ENCODE results near the gene NCL.
A peak's percentile ranks its signal among the peaks of the same experiment; 100 is the strongest.
"Not testable (repeated sequence)": the region's sequence is repeated elsewhere in the genome, so short reads cannot be mapped to it uniquely, and the experiment has no call there.

Gene NCL

GRCh38 chr2:231461516-231461971, 2.7 kb downstream of the NCL start:
- DNase-seq (no peak), ATAC-seq (replicated peaks) (no peak)
- Mint-ChIP-seq H3K27ac (peak overlapping the region; percentile 97), H3K27me3 (peaks cover 0 to 3% of the 10 kb centered on the region in 2 donors), H3K4me3 (peak overlapping the region; percentile 81 to 99), H3K4me1 (peaks cover 33 to 53% of the 10 kb centered on the region in 2 donors), H3K9me3 (no peaks in the 10 kb centered on the region), H3K36me3 (peaks cover 57 to 73% of the 10 kb centered on the region in 2 donors)

GRCh38 chr2:231460841-231461240, 3.4 kb downstream of the NCL start:
- Mint-ChIP-seq H3K27ac (peak overlapping the region; percentile 81), H3K4me3 (peak overlapping the region; percentile 47 to 67), H3K36me3 (peaks cover 61 to 79% of the 10 kb centered on the region in 2 donors), H3K4me1 (peaks cover 33 to 53% of the 10 kb centered on the region in 2 donors)
- not testable (repeated sequence) for H3K9me3 Mint-ChIP-seq; DNase-seq; H3K27me3 Mint-ChIP-seq; ATAC-seq (replicated peaks)

GRCh38 chr2:231460073-231460835, 4.0 kb downstream of the NCL start:
- ATAC-seq (replicated peaks), result no peak
- H3K9me3 Mint-ChIP-seq, result no peaks in the 10 kb centered on the region
- peaks cover 36 to 52% of the 10 kb centered on the region in 2 donors for H3K4me1 Mint-ChIP-seq
- peaks cover 67 to 85% of the 10 kb centered on the region in 2 donors for H3K36me3 Mint-ChIP-seq
- H3K4me3 Mint-ChIP-seq, result peak overlapping the region; percentile 47 to 67
- no peak for DNase-seq
- H3K27ac Mint-ChIP-seq, result peak overlapping the region; percentile 81
- H3K27me3 Mint-ChIP-seq, result peaks cover 0 to 3% of the 10 kb centered on the region in 2 donors

- peaks cover 0 to 3% of the 10 kb centered on the region in 2 donors for H3K27me3 Mint-ChIP-seq
- peak overlapping the region; percentile 47 for H3K27ac Mint-ChIP-seq
- H3K9me3 Mint-ChIP-seq, result no peaks in the 10 kb centered on the region
- no peak overlapping the region for H3K4me3 Mint-ChIP-seq
- ATAC-seq (replicated peaks) (no peak), DNase-seq (no peak)
- H3K4me1 Mint-ChIP-seq, result peaks cover 38 to 45% of the 10 kb centered on the region in 2 donors
- peaks cover 71 to 87% of the 10 kb centered on the region in 2 donors for H3K36me3 Mint-ChIP-seq
Measured at GRCh38 chr2:231458368-231458767, 5.9 kb downstream of the NCL start.

- ATAC-seq (replicated peaks) (no peak), DNase-seq (no peak)
- Mint-ChIP-seq H3K36me3 (peaks cover 72 to 84% of the 10 kb centered on the region in 2 donors), H3K9me3 (no peaks in the 10 kb centered on the region), H3K4me1 (peaks cover 33 to 42% of the 10 kb centered on the region in 2 donors), H3K4me3 (no peak overlapping the region), H3K27me3 (peaks cover 0 to 3% of the 10 kb centered on the region in 2 donors), H3K27ac (no peak overlapping the region)
Measured at GRCh38 chr2:231457101-231457500, 7.2 kb downstream of the NCL start.

- ATAC-seq (replicated peaks), result no peak
- Mint-ChIP-seq H3K27me3 (peaks cover 0 to 1% of the 10 kb centered on the region in 2 donors), H3K4me3 (no peak overlapping the region), H3K27ac (no peak overlapping the region), H3K9me3 (no peaks in the 10 kb centered on the region), H3K4me1 (peaks cover 30 to 39% of the 10 kb centered on the region in 2 donors), H3K36me3 (peaks cover 73 to 84% of the 10 kb centered on the region in 2 donors)
- DNase-seq, result no peak
Measured at GRCh38 chr2:231456295-231457004, 7.8 kb downstream of the NCL start.

- peaks cover 72 to 83% of the 10 kb centered on the region in 2 donors for H3K36me3 Mint-ChIP-seq
- no peaks in the 10 kb centered on the region for H3K27me3 Mint-ChIP-seq
- peak overlapping the region; percentile 73 for H3K27ac Mint-ChIP-seq
- ATAC-seq (replicated peaks) (no peak), DNase-seq (no peak)
- peaks cover 28 to 39% of the 10 kb centered on the region in 2 donors for H3K4me1 Mint-ChIP-seq
- H3K4me3 Mint-ChIP-seq, result no peak overlapping the region
- H3K9me3 Mint-ChIP-seq, result no peaks in the 10 kb centered on the region
Measured at GRCh38 chr2:231455890-231456289, 8.4 kb downstream of the NCL start.

- Mint-ChIP-seq H3K4me3 (no peak overlapping the region), H3K36me3 (peaks cover 68 to 83% of the 10 kb centered on the region in 2 donors)
- no peak for DNase-seq
Measured at GRCh38 chr2:231455222-231455621, 9.1 kb downstream of the NCL start.

GRCh38 chr2:231454361-231454791, 9.9 kb downstream of the NCL start:
- Mint-ChIP-seq H3K36me3 (peaks cover 62 to 76% of the 10 kb centered on the region in 2 donors), H3K9me3 (no peaks in the 10 kb centered on the region), H3K4me1 (peaks cover 20 to 30% of the 10 kb centered on the region in 2 donors), H3K27ac (peak overlapping the region; percentile 79), H3K27me3 (no peaks in the 10 kb centered on the region), H3K4me3 (no peak overlapping the region)
- no peak for DNase-seq
- ATAC-seq (replicated peaks), result no peak

More at GRCh38 chr2:231455222-231455621, 9.1 kb downstream of the NCL start:
- Mint-ChIP-seq H3K9me3 (no peaks in the 10 kb centered on the region), H3K27ac (peak overlapping the region; percentile 15), H3K4me1 (peaks cover 22 to 32% of the 10 kb centered on the region in 2 donors), H3K27me3 (no peaks in the 10 kb centered on the region)
- no peak for ATAC-seq (replicated peaks)

- ATAC-seq (replicated peaks) (peak; percentile 15), DNase-seq (no peak)
- Mint-ChIP-seq H3K9me3 (no peaks in the 10 kb centered on the region), H3K4me1 (peaks cover 14 to 25% of the 10 kb centered on the region in 2 donors), H3K27me3 (no peaks in the 10 kb centered on the region), H3K36me3 (peaks cover 54 to 62% of the 10 kb centered on the region in 2 donors), H3K4me3 (peak overlapping the region in 1 of 2 donors; percentile 17), H3K27ac (peak overlapping the region; percentile 77)
Measured at GRCh38 chr2:231452799-231453508, 11.3 kb downstream of the NCL start.

GRCh38 chr2:231450548-231450989, 13.7 kb downstream of the NCL start:
- Mint-ChIP-seq H3K27ac (peak overlapping the region; percentile 67), H3K4me1 (peaks cover 14 to 24% of the 10 kb centered on the region in 2 donors)

GRCh38 chr2:231449503-231450054, 14.7 kb downstream of the NCL start:
- Mint-ChIP-seq H3K27ac (no peak overlapping the region), H3K36me3 (peaks cover 30 to 34% of the 10 kb centered on the region in 2 donors), H3K27me3 (no peaks in the 10 kb centered on the region), H3K9me3 (no peaks in the 10 kb centered on the region), H3K4me1 (peaks cover 8 to 18% of the 10 kb centered on the region in 2 donors), H3K4me3 (no peak overlapping the region)
- DNase-seq (no peak), ATAC-seq (replicated peaks) (no peak)

More at GRCh38 chr2:231450548-231450989, 13.7 kb downstream of the NCL start:
- Mint-ChIP-seq H3K4me3 (no peak overlapping the region), H3K36me3 (peaks cover 39 to 40% of the 10 kb centered on the region in 2 donors), H3K9me3 (no peaks in the 10 kb centered on the region), H3K27me3 (no peaks in the 10 kb centered on the region)
- no peak for DNase-seq
- no peak for ATAC-seq (replicated peaks)

GRCh38 chr2:231436957-231437356, 27.3 kb downstream of the NCL start:
- H3K36me3 Mint-ChIP-seq, result peaks cover under 1 to 2% of the 10 kb centered on the region in 2 donors
- no peak for ATAC-seq (replicated peaks)
- H3K4me1 Mint-ChIP-seq, result no peaks in the 10 kb centered on the region
- no peak for DNase-seq
- no peak overlapping the region for H3K4me3 Mint-ChIP-seq
- H3K27ac Mint-ChIP-seq, result no peak overlapping the region
- H3K9me3 Mint-ChIP-seq, result peaks cover 2% of the 10 kb centered on the region in 2 donors
- H3K27me3 Mint-ChIP-seq, result peaks cover 0 to 3% of the 10 kb centered on the region in 2 donors

Measured in stimulated activated naive B cell treated with anti-CD40 and anti-IgM and Interleukin-4, amounts not matched to agents 10 μg/mL and 1 μg/mL and 100 μg/mL, for 72 hours (primary cell).